ENCODE data around the gene FAM53B.

FAM53B gene

DNA sequence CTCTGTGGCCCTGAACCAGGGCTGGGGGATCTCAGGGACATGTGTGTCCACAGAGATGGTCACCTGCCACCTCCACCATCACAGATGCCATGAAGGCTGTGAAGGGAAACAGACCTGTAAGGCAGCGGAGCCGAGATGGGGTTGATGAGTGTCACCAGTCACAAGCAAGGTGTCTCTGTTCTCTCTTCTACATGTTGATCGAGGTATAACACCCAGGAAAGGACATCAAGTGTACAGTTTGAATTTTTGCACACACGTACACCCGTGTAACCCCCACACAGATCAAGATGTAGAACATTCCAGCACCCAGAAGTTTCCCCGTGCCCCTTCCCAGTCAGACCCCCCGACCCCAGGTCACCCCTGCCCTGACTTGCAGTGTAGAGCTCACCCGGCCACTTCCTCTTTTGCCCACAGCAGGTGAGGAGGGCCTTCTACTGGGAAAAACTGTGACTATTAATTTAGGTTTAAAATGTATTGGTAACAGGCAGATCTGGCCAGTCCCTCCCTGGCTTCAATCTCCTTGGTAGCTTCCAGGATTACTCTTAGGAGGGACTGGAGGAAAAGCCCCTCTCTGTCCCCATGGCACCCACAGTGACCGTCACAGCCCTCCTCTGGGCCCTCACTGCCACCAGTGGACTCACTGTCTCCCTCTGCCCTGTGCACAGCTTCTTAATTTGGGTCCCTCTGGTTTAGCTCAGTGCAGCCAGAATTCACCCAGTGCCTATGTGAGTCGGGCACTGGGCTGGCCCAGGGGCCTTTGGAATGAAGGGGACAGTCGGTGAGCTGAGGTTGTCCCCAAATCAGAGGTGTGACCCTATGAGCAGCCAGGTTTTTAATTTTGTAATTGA is 174.3 kb downstream of the FAM53B start:
- no peak for DNase-seq

All from activated effector memory CD4-positive, alpha-beta T cell treated with Interleukin-2 at 50 U/mL for 16 hours (primary cell).